ENCODE results near the gene FAM181A. TPM values are rescaled to one million over a fixed set of nuclear protein-coding genes. Genes with fewer than 3 reads are reported as not detected.

Gene FAM181A
- total RNA-seq, 2 donors from 2014 or later = not detected

DNA sequence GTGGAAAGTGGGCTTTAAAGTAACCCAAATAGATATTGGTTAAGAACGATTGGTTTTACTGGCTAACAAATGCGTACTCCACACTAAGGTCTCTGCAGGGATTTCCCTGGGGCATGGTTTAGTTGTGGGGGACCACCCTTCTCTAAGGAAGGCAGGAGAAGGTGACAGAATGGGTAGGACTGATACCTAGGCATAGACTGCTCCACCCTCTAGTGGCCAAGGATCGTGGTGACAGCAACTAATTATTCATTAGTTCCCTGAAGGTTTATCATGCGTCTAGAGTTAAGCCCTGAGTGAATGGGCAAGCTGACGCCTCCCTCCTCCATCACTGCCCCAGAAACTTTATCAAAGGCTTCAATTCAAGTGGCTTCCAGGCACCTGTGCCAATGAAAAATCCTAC is 9.1 kb downstream of the FAM181A start:
- no peak overlapping the region for H3K4me3 ChIP-seq
- no peaks in the 10 kb centered on the region for H3K27me3 ChIP-seq (replicated peaks; ENCODE audit: insufficient read depth)
- no peaks in the 10 kb centered on the region for H3K9me3 ChIP-seq
- no peak for ATAC-seq (ENCODE audit: insufficient number of reproducible peaks, low FRiP score, low read depth)
- peaks cover 3 to 22% of the 10 kb centered on the region in 2 donors for H3K4me1 ChIP-seq (ENCODE audit: control insufficient read depth in 1 of 2, low read depth in 2 of 2)
- no peak overlapping the region for H3K27ac ChIP-seq
- TF ChIP-seq, protein P1, sequence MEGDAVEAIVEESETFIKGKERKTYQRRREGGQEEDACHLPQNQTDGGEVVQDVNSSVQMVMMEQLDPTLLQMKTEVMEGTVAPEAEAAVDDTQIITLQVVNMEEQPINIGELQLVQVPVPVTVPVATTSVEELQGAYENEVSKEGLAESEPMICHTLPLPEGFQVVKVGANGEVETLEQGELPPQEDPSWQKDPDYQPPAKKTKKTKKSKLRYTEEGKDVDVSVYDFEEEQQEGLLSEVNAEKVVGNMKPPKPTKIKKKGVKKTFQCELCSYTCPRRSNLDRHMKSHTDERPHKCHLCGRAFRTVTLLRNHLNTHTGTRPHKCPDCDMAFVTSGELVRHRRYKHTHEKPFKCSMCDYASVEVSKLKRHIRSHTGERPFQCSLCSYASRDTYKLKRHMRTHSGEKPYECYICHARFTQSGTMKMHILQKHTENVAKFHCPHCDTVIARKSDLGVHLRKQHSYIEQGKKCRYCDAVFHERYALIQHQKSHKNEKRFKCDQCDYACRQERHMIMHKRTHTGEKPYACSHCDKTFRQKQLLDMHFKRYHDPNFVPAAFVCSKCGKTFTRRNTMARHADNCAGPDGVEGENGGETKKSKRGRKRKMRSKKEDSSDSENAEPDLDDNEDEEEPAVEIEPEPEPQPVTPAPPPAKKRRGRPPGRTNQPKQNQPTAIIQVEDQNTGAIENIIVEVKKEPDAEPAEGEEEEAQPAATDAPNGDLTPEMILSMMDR (IDR thresholded peaks at IDR 0.05) = peak; percentile 33
- peaks cover 66% of the 10 kb centered on the region for H3K36me3 ChIP-seq
- DNase-seq (ENCODE audit: low spot score) = no peak

DNA sequence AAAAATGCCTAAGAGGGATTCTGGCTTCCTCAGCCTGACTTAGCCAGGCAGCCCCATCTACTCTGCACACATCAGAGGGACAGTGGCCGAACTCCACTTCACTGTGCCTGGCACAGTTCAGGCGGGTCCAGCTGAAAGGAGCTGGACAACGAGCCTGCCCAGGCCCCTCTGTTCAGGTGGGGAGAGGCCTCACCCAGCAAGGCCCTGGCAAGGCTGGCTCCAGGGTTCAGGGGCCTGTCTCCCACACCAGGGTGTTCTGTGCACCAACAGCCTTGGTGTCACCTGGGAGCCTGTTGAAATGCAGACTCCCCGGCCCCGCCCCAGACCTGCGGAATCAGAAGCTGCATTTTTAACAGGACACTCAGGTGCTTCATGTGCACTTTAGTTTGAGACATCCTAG is 9.8 kb downstream of the FAM181A start:
- peaks cover 60% of the 10 kb centered on the region for H3K36me3 ChIP-seq
- H3K9me3 ChIP-seq = no peaks in the 10 kb centered on the region
- no peak for ATAC-seq (ENCODE audit: insufficient number of reproducible peaks, low FRiP score, low read depth)
- no peak overlapping the region for H3K4me3 ChIP-seq
- H3K4me1 ChIP-seq (ENCODE audit: control insufficient read depth in 1 of 2, low read depth in 2 of 2) = peaks cover 5 to 29% of the 10 kb centered on the region in 2 donors
- H3K27me3 ChIP-seq (replicated peaks; ENCODE audit: insufficient read depth) = no peaks in the 10 kb centered on the region
- H3K27ac ChIP-seq = no peak overlapping the region
- TF ChIP-seq, protein P1 (IDR thresholded peaks at IDR 0.05) = no peak
- no peak for DNase-seq (ENCODE audit: low spot score)

DNA sequence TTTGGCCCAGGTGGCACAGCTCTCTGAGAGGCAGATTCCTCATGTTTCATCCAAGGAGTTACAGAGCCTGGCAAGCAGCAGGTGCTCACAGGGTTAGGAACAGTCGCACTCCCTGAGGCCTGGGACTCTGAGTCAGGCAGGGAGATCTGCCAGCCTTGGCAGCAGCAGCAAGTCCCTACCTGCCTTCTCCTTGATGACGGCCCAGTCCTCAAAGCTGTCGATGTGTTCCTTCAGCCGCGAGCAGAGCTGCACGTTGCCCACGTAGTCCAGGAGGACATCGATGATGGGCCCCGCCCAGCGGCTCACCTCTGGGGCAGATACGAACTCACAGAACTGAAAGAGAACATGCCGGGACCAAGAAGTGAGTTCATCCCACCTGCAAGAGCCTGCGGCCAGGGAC is 10.4 kb downstream of the FAM181A start:
- no peak overlapping the region for H3K27ac ChIP-seq
- no peak for ATAC-seq (ENCODE audit: insufficient number of reproducible peaks, low FRiP score, low read depth)
- peaks cover 5 to 35% of the 10 kb centered on the region in 2 donors for H3K4me1 ChIP-seq (ENCODE audit: control insufficient read depth in 1 of 2, low read depth in 2 of 2)
- H3K27me3 ChIP-seq (replicated peaks; ENCODE audit: insufficient read depth) = no peaks in the 10 kb centered on the region
- no peak overlapping the region for H3K4me3 ChIP-seq
- H3K9me3 ChIP-seq = no peaks in the 10 kb centered on the region
- TF ChIP-seq, protein P1 (IDR thresholded peaks at IDR 0.05) = no peak
- peaks cover 59% of the 10 kb centered on the region for H3K36me3 ChIP-seq
- no peak for DNase-seq (ENCODE audit: low spot score)

DNA sequence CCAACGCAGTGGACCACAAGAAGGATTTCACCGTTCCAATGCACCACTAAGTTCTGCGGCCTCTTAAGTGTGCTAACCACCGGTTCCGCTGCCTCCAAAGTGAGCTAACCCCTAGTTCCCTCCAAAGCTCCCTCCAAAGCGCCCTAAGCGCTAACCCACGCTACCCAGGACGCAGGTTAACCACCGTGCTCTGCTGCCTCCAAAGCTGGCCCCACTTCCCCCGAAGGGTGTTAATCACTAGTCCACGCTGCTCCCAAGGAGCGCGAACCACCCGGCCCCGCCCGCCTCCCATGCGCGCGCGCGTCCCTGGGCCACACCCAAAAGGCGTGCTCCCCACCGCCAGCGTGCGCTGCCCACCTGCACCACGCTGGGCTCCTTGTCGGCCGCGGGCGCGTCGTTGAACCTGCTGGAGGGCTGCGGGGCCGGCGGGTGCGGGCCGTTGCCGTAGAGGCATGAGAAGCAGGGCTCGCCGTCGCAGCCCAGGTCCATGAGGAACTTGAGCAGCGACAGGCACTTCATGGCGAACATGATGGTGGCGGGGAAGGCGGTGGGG is 11.7 kb downstream of the FAM181A start:
- Histone ChIP-seq H3K4me1 (ENCODE audit: control insufficient read depth in 1 of 2, low read depth in 2 of 2) (peaks cover 5 to 36% of the 10 kb centered on the region in 2 donors), H3K9me3 (no peaks in the 10 kb centered on the region), H3K36me3 (peaks cover 62% of the 10 kb centered on the region), H3K4me3 (no peak overlapping the region), H3K27ac (no peak overlapping the region), H3K27me3 (replicated peaks; ENCODE audit: insufficient read depth) (no peaks in the 10 kb centered on the region)
- DNase-seq (ENCODE audit: low spot score) (no peak), ATAC-seq (ENCODE audit: insufficient number of reproducible peaks, low FRiP score, low read depth) (no peak)
- TF ChIP-seq, protein P1 (IDR thresholded peaks at IDR 0.05) = no peak

DNA sequence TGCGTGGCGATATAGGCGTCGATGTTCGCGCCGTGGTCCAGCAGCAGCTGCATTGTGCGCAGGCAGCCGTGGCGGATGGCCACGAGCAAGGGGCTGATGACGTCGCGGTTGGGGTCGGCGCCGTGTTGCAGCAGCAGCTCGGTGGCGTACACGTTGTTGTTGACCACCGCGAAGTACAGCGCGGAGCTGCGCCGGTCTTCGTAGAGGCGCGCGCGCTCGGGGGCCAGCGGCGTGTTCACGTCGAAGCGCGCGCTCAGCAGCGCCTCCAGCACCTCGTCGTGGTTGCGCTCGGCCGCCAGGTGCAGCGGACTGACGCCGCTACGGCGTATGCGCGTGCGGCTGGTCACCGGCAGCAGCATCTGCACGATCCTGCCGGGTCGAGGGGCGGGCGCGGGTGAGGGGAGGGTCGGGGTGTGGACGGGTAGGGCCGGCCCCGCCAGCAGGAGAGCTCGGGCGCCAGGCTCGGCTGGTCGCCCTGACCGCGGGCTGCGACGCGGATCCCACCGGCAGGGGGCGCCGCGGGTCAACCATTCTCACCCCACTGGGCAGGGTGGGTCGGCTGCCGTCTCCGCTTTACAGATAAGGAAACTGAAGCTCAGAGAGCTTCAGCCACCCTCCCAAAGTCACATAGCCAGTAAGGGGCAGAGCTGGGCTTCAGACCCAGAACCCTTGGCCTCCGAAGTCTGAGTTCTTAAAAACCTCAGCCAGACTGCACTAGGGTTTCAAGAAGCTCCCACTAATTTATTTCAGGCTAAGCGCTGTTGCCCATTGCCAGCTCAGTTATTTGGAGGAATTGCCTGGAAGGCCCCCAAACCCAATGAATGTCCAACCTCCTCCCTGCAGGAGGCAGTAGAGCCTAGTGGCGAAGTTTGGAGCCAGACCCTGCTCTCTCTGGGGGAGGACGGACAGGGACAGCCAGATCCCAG is 12.4 kb downstream of the FAM181A start:
- DNase-seq (ENCODE audit: low spot score) = peak; percentile 26
- Histone ChIP-seq H3K27me3 (replicated peaks; ENCODE audit: insufficient read depth) (no peaks in the 10 kb centered on the region), H3K4me1 (ENCODE audit: control insufficient read depth in 1 of 2, low read depth in 2 of 2) (peaks cover 5 to 36% of the 10 kb centered on the region in 2 donors), H3K9me3 (no peaks in the 10 kb centered on the region), H3K27ac (peak overlapping the region; percentile 89 to 92), H3K36me3 (peaks cover 61% of the 10 kb centered on the region), H3K4me3 (peak overlapping the region; percentile 56)
- TF ChIP-seq, protein P1 (IDR thresholded peaks at IDR 0.05) = peak; percentile 95
- ATAC-seq (ENCODE audit: insufficient number of reproducible peaks, low FRiP score, low read depth) = peak; percentile 36
